Right renal pelvis (tissue), 4 donors: ENCODE results near the gene EML3. TPM values are rescaled to one million over a fixed set of nuclear protein-coding genes. Genes with fewer than 3 reads are reported as not detected.
"Not testable (repeated sequence)": the region's sequence is repeated elsewhere in the genome, so short reads cannot be mapped to it uniquely, and the experiment has no call there.

ENCODE experiments used
- DNase-seq, 4 donors: peaks; one replicate each; pipeline ENCODE4 v3.0.0-alpha.2; 2013; ENCODE audit warnings: low read depth in 4 of 4, low spot score in 3 of 4, missing footprints in 1 of 4
- polyA plus RNA-seq, 4 donors: library from polyadenylated mRNA; unstranded; fragments of 120-200 nt; gene quantifications; one replicate each; pipeline ENCODE4 v1.2.1, GENCODE V29; 2013; ENCODE audit not compliant: insufficient read length in 4 of 4

Gene EML3
- 10 to 100 TPM; 27.9 to 40.2 (median 36.0) TPM for polyA plus RNA-seq

GRCh38 chr11:62612366-62613290 lies at the start of gene EML3, which contains the start of gene ROM1:
Gene EML3 (minus strand): TSS chr11:62612775. CDS start chr11:62612457, 318 bp downstream.
Gene ROM1 (plus strand): TSS chr11:62613257. CDS start chr11:62613282, 25 bp downstream.
- DNase-seq: no peak

- DNase-seq: no peak
These were observed 44.3 kb upstream of the EML3 start for GRCh38 chr11:62656796-62657429.

DNA sequence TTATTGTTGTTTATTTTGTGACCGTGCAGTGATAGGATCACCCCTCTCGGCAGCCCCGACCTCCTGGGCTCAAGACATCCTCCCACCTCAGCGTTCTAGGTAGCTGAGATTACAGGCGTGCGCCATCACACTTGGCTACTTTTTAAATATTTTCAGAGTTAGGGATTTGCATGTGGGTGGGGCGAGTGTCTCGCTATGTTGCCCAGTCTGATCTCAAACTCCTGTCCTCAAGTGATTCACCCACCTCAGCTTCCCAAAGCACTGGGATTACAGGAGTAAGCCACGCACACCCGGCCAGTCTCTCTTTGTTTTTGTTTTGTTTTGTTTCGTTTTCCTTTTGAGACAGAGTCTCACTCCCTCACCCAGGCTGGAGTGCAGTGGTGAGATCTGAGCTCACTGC lies 41.7 kb upstream of the EML3 start:
- DNase-seq: no peak

GRCh38 chr11:62652161-62653006 lies 39.8 kb upstream of the EML3 start:
- DNase-seq: no peak

DNA sequence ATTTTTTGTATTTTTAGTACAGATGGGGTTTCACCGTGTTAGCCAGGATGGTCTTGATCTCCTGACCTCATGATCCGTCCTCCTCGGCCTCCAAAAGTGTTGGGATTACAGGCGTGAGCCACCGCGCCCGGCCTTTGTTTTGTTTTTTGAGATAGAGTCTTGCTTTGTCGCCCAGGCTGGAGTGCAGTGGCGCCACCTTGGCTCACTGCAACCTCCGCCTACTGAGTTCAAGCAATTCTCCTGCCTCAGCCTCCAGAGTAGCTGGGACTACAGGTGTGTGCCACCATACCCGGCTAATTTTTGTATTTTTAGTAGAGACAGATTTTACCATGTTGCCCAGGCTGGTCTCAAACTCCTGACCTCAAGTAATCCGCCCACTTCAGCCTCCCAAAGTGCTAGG lies 37.7 kb upstream of the EML3 start:
- DNase-seq: not testable (repeated sequence)

DNA sequence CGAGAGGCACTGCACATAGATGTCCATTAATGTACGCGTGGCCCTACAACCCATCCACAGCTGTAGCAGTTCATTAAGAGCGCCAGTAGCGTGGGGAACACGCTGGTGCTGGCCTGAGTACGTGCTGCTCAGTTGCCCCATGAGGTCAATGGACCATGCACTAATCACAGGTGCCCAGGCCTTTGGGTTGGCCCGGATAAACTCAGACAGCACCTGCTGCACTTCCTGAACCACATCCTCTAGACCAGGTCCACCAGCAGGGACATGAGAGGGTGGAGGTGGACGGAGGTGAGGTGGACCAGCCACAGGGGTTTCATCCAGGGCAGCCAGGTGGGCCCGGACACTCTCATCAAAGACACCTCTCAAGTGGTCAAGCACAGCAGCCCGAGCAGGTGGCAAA lies 36.9 kb upstream of the EML3 start:
- no peak for DNase-seq

GRCh38 chr11:62648967-62649364 lies 36.4 kb upstream of the EML3 start:
- no peak for DNase-seq

DNA sequence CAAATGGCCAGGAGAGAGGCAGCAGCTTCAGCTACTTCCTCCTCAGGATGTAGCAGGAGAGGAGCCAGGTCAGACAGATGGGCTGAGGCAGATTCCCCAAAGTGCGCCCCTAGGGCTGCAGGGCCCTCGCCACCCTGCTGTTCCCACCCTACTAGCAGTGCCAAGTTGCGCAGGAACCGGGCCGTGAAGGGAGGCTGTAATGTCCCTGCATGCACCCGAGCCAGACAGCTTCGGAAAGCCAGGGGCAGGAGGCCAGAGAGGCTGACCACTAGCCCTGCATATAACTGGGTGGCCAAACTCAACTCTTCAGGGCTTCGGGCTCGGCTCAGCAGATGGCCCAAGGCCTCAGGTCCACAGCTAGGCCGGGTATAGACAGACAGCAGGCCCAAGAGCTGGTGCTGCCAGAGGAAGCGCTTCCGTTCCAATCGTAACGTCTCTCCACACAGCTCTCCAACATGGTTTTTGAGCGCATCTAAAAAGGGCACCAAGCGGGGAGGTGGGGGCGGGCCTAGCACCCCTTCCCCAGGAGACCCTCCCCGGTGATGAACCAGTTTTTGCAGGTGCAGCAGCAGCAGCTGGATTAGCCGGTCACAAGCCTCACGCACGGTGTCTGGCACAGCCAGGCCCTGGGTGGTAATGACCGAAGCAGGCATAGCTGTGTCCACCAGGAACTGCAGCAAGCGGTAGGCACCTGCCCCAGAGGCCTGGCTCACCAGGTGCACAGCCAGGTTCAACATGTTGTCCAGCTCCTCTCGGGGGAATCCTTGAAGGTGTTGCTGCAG lies 35.8 kb upstream of the EML3 start:
- DNase-seq: no peak

- DNase-seq: no peak
These were observed 35.0 kb upstream of the EML3 start for GRCh38 chr11:62647609-62648005.

GRCh38 chr11:62646825-62647608 lies 34.4 kb upstream of the EML3 start:
- no peak for DNase-seq

- peak; percentile 96 to 97 (median 97) for DNase-seq
These were observed 33.6 kb upstream of the EML3 start, which contains the start of gene GANAB for GRCh38 chr11:62645946-62646824. Gene GANAB (minus strand): TSS chr11:62646613. CDS start chr11:62646599, 14 bp downstream.

DNA sequence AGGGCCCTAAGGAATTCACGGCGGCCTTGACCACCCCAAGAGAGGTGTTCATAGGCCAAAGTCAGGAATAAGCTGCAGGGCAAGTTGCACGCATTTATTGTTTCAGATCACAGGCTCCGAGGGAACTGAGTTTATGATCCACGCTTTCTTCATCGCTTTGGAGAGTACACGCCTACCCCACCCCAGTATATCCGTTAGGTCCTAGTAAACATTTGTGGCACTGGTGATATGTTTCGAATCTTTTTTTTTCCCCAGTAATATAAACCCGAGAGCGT lies 33.0 kb upstream of the EML3 start:
- no peak for DNase-seq

DNA sequence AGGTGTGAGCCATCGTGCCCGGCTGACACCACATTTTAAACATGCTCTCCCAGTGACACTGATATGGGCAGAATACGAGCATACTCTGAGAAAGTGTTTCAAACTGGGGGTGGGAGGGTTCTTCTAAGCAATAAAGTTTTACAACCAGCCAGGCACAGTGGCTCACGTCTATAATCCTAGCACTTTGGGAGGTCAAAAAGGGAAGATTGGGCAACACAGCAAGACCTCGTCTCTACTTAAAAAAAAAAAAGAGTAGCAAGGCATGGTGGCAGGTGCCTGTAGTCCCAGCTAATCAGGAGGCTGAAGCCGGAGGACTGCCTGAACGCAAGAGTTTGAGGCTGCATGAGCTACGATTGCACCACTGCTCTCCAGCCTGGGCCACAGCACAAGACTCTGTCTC lies 31.6 kb upstream of the EML3 start:
- no peak for DNase-seq

DNA sequence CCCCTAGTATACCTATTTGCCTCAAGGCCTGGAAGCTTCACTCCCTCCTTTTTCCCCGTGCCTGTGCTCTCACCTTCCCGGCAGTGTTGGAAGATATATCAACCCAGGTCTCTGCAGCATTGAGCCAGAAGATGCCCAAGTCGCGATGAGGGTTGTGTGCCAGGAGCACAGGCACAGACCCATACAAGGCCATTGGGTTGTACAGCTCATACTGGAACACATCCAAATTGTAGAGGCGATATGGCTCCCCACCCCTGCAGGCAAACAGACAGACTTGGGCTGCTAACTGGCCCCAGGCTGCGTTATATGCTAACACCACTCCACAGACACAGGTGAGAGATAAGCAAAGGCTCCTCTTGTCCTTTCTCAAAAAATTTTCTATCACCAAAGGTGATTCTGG lies 19.9 kb upstream of the EML3 start:
- DNase-seq: no peak

- DNase-seq: no peak
These were observed 15.1 kb upstream of the EML3 start for GRCh38 chr11:62627713-62628112.

DNA sequence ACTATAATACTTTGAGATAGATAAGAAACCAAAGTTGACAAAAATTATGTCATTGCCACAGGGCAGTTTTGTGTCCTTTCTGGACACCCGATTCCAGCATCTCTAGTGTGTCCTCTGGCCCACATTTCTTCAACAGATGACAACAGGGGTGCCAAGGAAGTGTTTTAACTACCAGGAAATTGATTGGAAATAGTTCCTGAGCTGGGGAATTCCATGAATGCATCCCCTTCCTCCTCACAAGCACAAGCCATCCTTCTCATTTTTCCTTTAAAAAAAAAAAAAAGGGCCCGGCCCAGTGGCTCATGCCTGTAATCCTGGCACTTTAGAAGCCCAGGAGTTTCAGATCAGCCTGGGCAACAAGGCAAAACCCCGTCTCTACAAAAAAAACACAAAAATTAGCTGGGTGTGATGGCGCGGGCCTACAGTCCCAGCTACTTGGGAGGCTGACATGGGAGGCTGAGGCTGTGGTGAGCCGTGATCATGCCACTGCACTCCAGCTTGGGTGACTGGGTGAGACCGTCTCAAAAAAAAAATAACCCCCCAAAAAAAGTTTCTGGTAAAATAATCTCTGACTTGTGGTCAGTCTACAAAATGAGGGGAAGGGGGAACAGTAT lies 10.0 kb upstream of the EML3 start:
- no peak for DNase-seq

- DNase-seq: peak; percentile 87 to 94 (median 92)
These were observed 9.2 kb upstream of the EML3 start, which contains the start of gene B3GAT3 for GRCh38 chr11:62621567-62622470. Gene B3GAT3 (minus strand): TSS chr11:62621986. CDS start chr11:62621947, 39 bp downstream.
